Activated CD4-positive, alpha-beta memory T cell treated with anti-CD3 and anti-CD28 coated beads, Interleukin-2, amount 10 ng/mL, durations not matched to agents 7 days and 5 days (primary cell): ENCODE results near the gene TRAPPC13. TPM values are rescaled to one million over a fixed set of nuclear protein-coding genes. Genes with fewer than 3 reads are reported as not detected.
"Not testable (repeated sequence)": the region's sequence is repeated elsewhere in the genome, so short reads cannot be mapped to it uniquely, and the experiment has no call there.

Source experiments
- CTCF ChIA-PET: fragments of 350-600 bp; sonication (Branson Sonifier 250); formaldehyde crosslinking; loops from one replicate; lab custom pipeline; 2021; ENCODE audit warnings: antibody characterized with exemption, inconsistent platforms; lab: Charles Lee
- POLR2A ChIA-PET: fragments of 350-600 bp; sonication (Branson Sonifier 250); formaldehyde crosslinking; loops from one replicate; lab custom pipeline; 2021; ENCODE audit warnings: antibody characterized with exemption; lab: Charles Lee
- DNase-seq: peaks from one replicate; pipeline ENCODE4 v3.0.0-alpha.2; 2020
- H3K27ac Mint-ChIP-seq: one replicate; pipeline ENCODE4 v1.8.0; 2021; ENCODE audit warnings: mild to moderate bottlenecking, mixed read lengths
- H3K27me3 Mint-ChIP-seq: one replicate; pipeline ENCODE4 v1.8.0; 2021; ENCODE audit warnings: mixed read lengths
- H3K36me3 Mint-ChIP-seq: one replicate; pipeline ENCODE4 v1.8.0; 2021; ENCODE audit warnings: low read depth, mixed read lengths
- H3K4me1 Mint-ChIP-seq: one replicate; pipeline ENCODE4 v1.8.0; 2021; ENCODE audit warnings: mixed read lengths
- H3K4me3 Mint-ChIP-seq: one replicate; pipeline ENCODE4 v1.8.0; 2021; ENCODE audit warnings: mild to moderate bottlenecking, mixed read lengths
- H3K9me3 Mint-ChIP-seq: one replicate; pipeline ENCODE4 v1.8.0; 2021; ENCODE audit warnings: mixed read lengths
- total RNA-seq, 2 experiments: library from RNA; stranded (reverse); gene quantifications; one replicate each; pipeline ENCODE4 v1.2.3, GENCODE V29; 2021

TRAPPC13 gene
- total RNA-seq: 10 to 100 TPM; 21.2 to 23.3 TPM

- Mint-ChIP-seq H3K27ac (peak within 1 kb of the TSS; percentile 94), H3K9me3 (no peaks in the 10 kb centered on the region), H3K4me3 (peak within 1 kb of the TSS; percentile 92), H3K36me3 (peaks cover 15% of the 10 kb centered on the region), H3K4me1 (peaks cover 44% of the 10 kb centered on the region), H3K27me3 (no peaks in the 10 kb centered on the region)
- ChIA-PET POLR2A (interaction anchor here (0.6 to 4.4 kb wide), 11 partner anchors 13 to 1019 kb away, joined by 3 to 107 read pairs (median 4); partner anchors contain the start of genes CENPK, NLN, PPWD1 and SGTB), CTCF (interaction anchor here (0.7 to 1.5 kb wide), 5 partner anchors 62 to 547 kb away, joined by 3 to 11 read pairs (median 5); partner anchors contain the start of genes CENPK, NLN, PPWD1 and SGTB)
- DNase-seq: peak; percentile 86
These were observed at the start of gene TRAPPC13, which contains the start of gene SHLD3 for GRCh38 chr5:65624571-65625555. Gene TRAPPC13, plus strand, starts transcription at chr5:65625027. Its CDS starts 34 bp downstream, at chr5:65625061. Gene SHLD3, plus strand, starts transcription at chr5:65625027. Its CDS starts 4,561 bp downstream, at chr5:65629588.

GRCh38 chr5:65577141-65577540 is 47.7 kb upstream of the TRAPPC13 start:
- H3K27ac Mint-ChIP-seq: no peak overlapping the region
- ChIA-PET POLR2A (interaction anchor here (1.3 to 1.5 kb wide), 2 partner anchors 12 to 13 kb away, joined by 3 to 4 read pairs; partner anchors contain the start of genes CENPK and PPWD1), CTCF (no interaction called here)
- no peak for DNase-seq
- H3K4me3 Mint-ChIP-seq: no peak overlapping the region
- H3K9me3 Mint-ChIP-seq: no peaks in the 10 kb centered on the region
- peaks cover 12% of the 10 kb centered on the region for H3K4me1 Mint-ChIP-seq
- H3K36me3 Mint-ChIP-seq: peaks cover 60% of the 10 kb centered on the region
- no peaks in the 10 kb centered on the region for H3K27me3 Mint-ChIP-seq

- no peaks in the 10 kb centered on the region for H3K27me3 Mint-ChIP-seq
- no peak overlapping the region for H3K27ac Mint-ChIP-seq
- DNase-seq: no peak
- H3K4me3 Mint-ChIP-seq: no peak overlapping the region
- H3K4me1 Mint-ChIP-seq: no peaks in the 10 kb centered on the region
- CTCF ChIA-PET: no interaction called here
- H3K36me3 Mint-ChIP-seq: peaks cover 41% of the 10 kb centered on the region
- H3K9me3 Mint-ChIP-seq: no peaks in the 10 kb centered on the region
- POLR2A ChIA-PET: interaction anchor here (1.3 kb wide), 1 partner anchor 26 kb away, joined by 5 read pairs; the partner anchor contains the start of genes CENPK and PPWD1
These were observed 36.1 kb upstream of the TRAPPC13 start for GRCh38 chr5:65588694-65589093.

GRCh38 chr5:65601761-65602160 is 23.1 kb upstream of the TRAPPC13 start:
- H3K27me3 Mint-ChIP-seq, H3K4me1 Mint-ChIP-seq, H3K4me3 Mint-ChIP-seq, CTCF ChIA-PET, DNase-seq, POLR2A ChIA-PET, H3K27ac Mint-ChIP-seq: not testable (repeated sequence)
- Mint-ChIP-seq H3K9me3 (peaks cover 23% of the 10 kb centered on the region), H3K36me3 (peaks cover 72% of the 10 kb centered on the region)

- Mint-ChIP-seq H3K4me3 (no peak overlapping the region), H3K36me3 (peaks cover 50% of the 10 kb centered on the region), H3K27ac (no peak overlapping the region), H3K9me3 (no peaks in the 10 kb centered on the region), H3K4me1 (no peaks in the 10 kb centered on the region), H3K27me3 (no peaks in the 10 kb centered on the region)
- ChIA-PET POLR2A (interaction anchor here (1.3 to 3.3 kb wide), 3 partner anchors 12 to 49 kb away, joined by 3 to 19 read pairs (median 5); partner anchors contain the start of genes CENPK, PPWD1 and TRIM23), CTCF (interaction anchor here (1.1 kb wide), 1 partner anchor 39 kb away, joined by 3 read pairs; no protein-coding TSS in a partner anchor)
- no peak for DNase-seq
These were observed 13.3 kb upstream of the TRAPPC13 start for GRCh38 chr5:65611524-65611923.

- H3K36me3 Mint-ChIP-seq: peaks cover 45% of the 10 kb centered on the region
- H3K9me3 Mint-ChIP-seq: no peaks in the 10 kb centered on the region
- H3K4me3 Mint-ChIP-seq: no peak overlapping the region
- H3K27ac Mint-ChIP-seq: no peak overlapping the region
- H3K27me3 Mint-ChIP-seq: no peaks in the 10 kb centered on the region
- ChIA-PET CTCF (no interaction called here), POLR2A (interaction anchor here (1.3 to 3.3 kb wide), 3 partner anchors 11 to 50 kb away, joined by 3 to 19 read pairs (median 5); partner anchors contain the start of genes CENPK, PPWD1 and TRIM23)
- no peak for DNase-seq
- no peaks in the 10 kb centered on the region for H3K4me1 Mint-ChIP-seq
These were observed 12.4 kb upstream of the TRAPPC13 start for GRCh38 chr5:65612298-65612907.

- Mint-ChIP-seq H3K4me1 (peaks cover 18% of the 10 kb centered on the region), H3K27me3 (no peaks in the 10 kb centered on the region), H3K9me3 (no peaks in the 10 kb centered on the region), H3K36me3 (peaks cover 9% of the 10 kb centered on the region), H3K4me3 (no peak overlapping the region), H3K27ac (no peak overlapping the region)
- ChIA-PET CTCF (no interaction called here), POLR2A (interaction anchor here (0.7 kb wide), 1 partner anchor 182 kb away, joined by 3 read pairs; no protein-coding TSS in a partner anchor)
- DNase-seq: no peak
These were observed 4.8 kb upstream of the TRAPPC13 start for GRCh38 chr5:65620021-65620420.

GRCh38 chr5:65621961-65622360 is 2.9 kb upstream of the TRAPPC13 start:
- peaks cover 30% of the 10 kb centered on the region for H3K4me1 Mint-ChIP-seq
- CTCF ChIA-PET, H3K27ac Mint-ChIP-seq, H3K27me3 Mint-ChIP-seq, H3K36me3 Mint-ChIP-seq, H3K4me3 Mint-ChIP-seq, DNase-seq, H3K9me3 Mint-ChIP-seq, POLR2A ChIA-PET: not testable (repeated sequence)

- Mint-ChIP-seq H3K27me3 (no peaks in the 10 kb centered on the region), H3K4me3 (peak overlapping the region; percentile 92), H3K36me3 (peaks cover 8% of the 10 kb centered on the region), H3K27ac (peak overlapping the region; percentile 94), H3K9me3 (no peaks in the 10 kb centered on the region), H3K4me1 (peaks cover 40% of the 10 kb centered on the region)
- CTCF ChIA-PET: interaction anchor here (0.6 to 1.4 kb wide), 5 partner anchors 15 to 548 kb away, joined by 3 to 11 read pairs (median 4); partner anchors contain the start of genes CENPK, NLN, PPWD1 and SGTB
- POLR2A ChIA-PET: interaction anchor here (0.6 to 4.4 kb wide), 12 partner anchors 8 to 148 kb away, joined by 3 to 107 read pairs (median 3); partner anchors contain the start of genes CENPK, NLN, PPWD1 and SGTB
- DNase-seq: no peak
These were observed 1.3 kb upstream of the TRAPPC13 start for GRCh38 chr5:65623482-65623881.

- Mint-ChIP-seq H3K27ac (peak within 1 kb of the TSS; percentile 94), H3K36me3 (peaks cover 8% of the 10 kb centered on the region), H3K27me3 (no peaks in the 10 kb centered on the region), H3K9me3 (no peaks in the 10 kb centered on the region), H3K4me3 (peak within 1 kb of the TSS; percentile 92), H3K4me1 (peaks cover 40% of the 10 kb centered on the region)
- POLR2A ChIA-PET: interaction anchor here (0.6 to 4.4 kb wide), 13 partner anchors 9 to 520 kb away, joined by 3 to 107 read pairs (median 3); partner anchors contain the start of genes CENPK, NLN, PPWD1 and SGTB
- CTCF ChIA-PET: interaction anchor here (0.6 to 1.4 kb wide), 6 partner anchors 14 to 547 kb away, joined by 3 to 11 read pairs (median 4); partner anchors contain the start of genes CENPK, NLN, PPWD1 and SGTB
- peak; percentile 94 for DNase-seq
These were observed 729 bp upstream of the TRAPPC13 start, which contains the start of gene TRIM23 for GRCh38 chr5:65624025-65624570. Gene TRIM23, minus strand, starts transcription at chr5:65624333. Its CDS starts 59 bp downstream, at chr5:65624274.

- ChIA-PET POLR2A (interaction anchor here (0.6 to 4.4 kb wide), 8 partner anchors 14 to 1018 kb away, joined by 3 to 107 read pairs (median 4); partner anchors contain the start of genes CENPK, ERBIN, NLN and PPWD1), CTCF (interaction anchor here (0.9 to 1.5 kb wide), 3 partner anchors 17 to 139 kb away, joined by 3 to 7 read pairs (median 3); partner anchors contain the start of genes CENPK and PPWD1)
- peaks cover 44% of the 10 kb centered on the region for H3K4me1 Mint-ChIP-seq
- no peaks in the 10 kb centered on the region for H3K9me3 Mint-ChIP-seq
- H3K27me3 Mint-ChIP-seq: no peaks in the 10 kb centered on the region
- H3K4me3 Mint-ChIP-seq: peak overlapping the region; percentile 92
- DNase-seq: no peak
- peak overlapping the region; percentile 67 for H3K27ac Mint-ChIP-seq
- H3K36me3 Mint-ChIP-seq: peaks cover 16% of the 10 kb centered on the region
These were observed 916 bp downstream of the TRAPPC13 start for GRCh38 chr5:65625743-65626142.
